Stimulated activated CD4-positive, alpha-beta T cell treated with anti-CD3 and anti-CD28 coated beads, Interleukin-12 subunit alpha, Interleukin-12 subunit beta, amount 100 ng/mL, for 4 hours (primary cell): Measurements from ENCODE around the gene CMTM3.
"Not testable (repeated sequence)": the region's sequence is repeated elsewhere in the genome, so short reads cannot be mapped to it uniquely, and the experiment has no call there.

Source experiments
- DNase-seq: peaks from one replicate; pipeline ENCODE4 v3.0.0-alpha.2; 2020

Gene CMTM3

DNA sequence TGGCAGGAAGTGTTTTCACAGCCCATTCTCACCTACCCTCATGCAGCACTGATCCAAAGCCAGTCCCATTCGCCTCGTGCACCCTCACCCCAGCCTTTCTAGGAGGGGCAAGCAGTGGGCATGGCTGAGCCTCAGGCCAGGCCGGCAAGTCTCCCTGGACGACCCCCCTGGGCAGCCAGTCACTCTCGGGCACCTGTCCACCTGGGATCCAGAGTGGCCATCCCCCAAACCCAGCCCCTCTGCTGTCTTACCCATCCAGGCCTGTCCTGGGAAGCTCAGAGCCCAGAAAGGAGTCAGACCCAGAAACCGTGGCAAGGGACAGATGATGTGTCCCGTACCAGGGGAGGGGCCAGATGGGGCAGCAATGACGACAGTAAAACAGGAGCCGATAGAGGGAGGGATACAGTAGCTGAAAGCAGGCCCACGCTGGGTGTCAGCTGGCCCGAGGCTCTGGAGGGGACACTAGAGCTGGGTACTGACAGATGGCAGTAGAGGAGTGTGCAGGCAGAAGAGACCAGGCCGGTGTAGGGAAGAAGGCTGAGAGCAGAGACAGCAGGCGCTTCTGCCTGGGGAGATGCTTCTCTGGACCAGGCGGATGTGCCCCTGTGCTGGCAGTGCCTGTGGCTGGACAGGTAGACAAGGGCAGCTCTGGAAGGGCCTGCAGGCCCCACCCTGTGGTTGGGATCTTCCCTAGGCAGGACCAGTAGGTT is 5.8 kb downstream of the CMTM3 start:
- DNase-seq, result no peak

DNA sequence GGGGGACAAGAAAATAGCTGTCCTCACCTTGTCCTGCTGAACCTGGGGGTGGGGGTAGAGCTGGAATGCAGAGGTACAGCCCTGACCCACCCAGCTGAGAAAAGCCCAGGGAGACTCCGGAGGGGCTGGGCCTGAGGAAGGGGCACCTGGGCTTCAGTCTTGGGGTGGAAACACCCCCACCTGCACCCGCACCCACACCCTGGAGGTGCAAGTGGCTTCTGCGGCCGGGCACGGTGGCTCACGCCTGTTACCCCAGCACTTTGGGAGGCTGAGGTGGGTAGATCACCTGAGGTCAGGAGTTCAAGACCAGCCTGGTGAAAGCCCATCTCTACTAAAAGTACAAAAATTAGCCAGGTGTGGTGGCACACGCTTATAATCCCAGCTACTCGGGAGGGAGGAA is 7.4 kb downstream of the CMTM3 start:
- not testable (repeated sequence) for DNase-seq

DNA sequence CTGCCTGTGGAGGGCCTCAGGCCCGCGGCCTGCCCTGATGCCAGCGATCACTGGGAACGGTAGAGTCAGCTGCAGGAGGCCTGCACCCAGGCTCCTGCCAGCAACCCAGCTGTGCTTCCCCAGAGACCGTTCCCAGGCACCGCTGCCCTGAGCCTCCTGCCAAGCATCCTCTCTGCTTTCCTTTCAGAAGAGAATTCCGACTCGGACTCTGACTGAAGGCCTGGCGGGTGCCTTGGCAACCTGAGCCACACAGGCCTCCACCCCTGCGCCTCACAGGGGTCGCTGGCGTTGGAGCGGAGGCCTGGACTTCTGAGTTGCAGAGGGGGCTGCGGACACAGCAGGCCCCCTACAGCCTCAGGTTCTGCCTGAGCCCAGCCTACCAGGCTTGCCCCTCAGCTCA is 7.9 kb downstream of the CMTM3 start:
- DNase-seq, result no peak

DNA sequence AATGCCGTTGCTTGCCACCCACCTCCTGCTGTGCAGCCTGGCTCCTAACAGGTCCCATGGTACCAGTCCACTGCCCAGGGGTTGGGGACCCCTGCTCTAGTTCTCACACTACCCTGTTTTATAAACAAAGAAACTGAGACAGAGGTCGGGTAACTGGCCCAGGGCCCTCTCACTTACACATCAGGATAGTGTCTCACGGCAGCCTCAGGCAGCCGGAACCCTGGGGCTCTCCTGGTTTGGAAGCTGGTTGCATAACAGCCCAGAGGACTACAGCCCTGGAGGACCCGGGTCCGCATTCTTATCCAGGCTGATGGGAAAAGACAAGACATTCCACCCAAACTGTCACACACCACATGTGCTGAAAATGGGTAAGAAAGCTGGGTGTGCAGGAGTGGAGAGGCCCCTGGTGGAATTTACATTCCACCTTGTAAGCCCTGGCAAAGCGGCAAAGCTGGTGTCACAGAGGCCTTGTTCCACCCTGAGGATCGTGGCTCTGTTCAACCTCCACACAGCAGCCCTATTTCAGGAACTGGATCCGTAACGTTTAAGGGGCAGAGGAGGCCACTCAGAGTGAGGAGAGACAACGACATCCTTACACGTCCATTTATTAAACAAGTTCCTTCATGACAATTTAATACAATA is 9.8 kb downstream of the CMTM3 start:
- no peak for DNase-seq

DNA sequence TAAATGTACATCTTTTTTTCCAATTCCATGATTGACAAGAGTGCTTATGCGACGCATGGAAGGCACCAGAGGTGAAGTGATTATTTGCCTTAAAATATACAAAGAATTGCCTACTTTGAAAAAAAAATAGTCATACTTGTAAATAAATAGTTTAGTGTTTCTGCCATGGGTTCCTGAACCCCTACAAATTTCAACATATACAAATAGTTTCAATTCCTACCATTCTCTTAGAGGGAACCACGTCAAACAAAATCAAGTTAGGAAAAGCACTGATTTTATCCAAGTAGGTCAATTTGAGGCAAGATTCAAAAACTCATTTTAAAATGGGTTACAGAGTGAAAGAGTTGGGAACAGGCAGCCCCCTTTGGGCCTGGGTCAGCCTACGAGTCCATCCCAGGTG is 11.7 kb downstream of the CMTM3 start:
- DNase-seq, result no peak

DNA sequence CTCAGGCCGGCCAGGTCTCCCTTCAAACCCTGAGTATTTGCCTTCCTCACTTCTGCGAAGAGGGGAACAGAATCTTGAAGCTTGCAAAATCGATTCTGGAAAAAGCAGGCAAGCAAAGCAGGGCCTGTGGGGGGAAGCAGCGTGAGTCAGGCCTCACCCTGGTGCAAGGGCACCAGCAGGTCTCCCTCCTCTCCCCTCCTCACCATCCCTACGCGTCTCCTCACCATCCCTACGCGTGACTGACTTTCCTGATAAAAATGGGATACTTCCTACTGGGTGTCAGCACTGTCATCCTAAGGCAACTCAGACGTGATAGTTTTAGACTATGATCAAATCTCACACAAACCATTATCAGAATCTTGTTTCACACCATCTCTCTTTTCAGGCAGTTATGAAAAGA is 12.1 kb downstream of the CMTM3 start:
- no peak for DNase-seq

DNA sequence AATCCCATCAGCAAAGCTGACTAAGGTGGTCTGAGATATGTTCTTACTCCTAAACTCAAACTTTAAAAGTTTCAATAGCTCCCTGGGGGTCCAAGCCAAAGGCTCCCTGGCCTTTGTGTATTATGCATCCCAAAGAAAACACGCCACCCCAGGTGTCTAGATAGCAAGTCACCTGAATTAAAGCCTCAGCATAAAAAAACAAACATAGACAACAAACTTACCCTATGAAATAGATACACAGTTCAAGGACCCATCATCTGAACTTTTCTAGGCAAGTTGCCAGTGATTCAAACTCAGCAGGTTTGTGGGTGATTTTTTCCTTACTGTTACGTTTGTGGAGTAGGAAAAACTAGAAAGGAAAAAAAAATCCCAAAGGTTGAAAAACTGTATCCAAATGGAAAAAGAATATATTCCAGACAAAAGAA is 12.5 kb downstream of the CMTM3 start:
- no peak for DNase-seq

DNA sequence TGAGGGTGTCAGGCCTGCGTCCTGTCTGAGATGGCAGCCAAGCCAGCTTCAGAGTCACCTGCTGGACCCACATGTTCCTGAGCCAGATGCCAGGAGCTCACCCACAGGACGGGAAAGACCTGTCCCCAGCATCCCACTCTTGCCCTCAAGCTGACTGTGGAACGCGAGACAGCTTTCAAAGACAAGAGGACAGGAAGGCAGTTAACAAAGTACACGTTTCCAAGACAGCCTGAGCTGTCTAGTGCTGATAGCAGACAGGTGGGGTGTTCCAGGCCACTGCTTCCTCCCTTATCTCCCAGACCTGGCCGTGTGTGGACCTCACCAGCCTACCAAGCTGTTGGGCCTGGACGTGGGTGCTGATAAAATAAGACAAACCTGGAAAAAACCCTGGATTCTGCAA is 13.2 kb downstream of the CMTM3 start:
- DNase-seq, result no peak

DNA sequence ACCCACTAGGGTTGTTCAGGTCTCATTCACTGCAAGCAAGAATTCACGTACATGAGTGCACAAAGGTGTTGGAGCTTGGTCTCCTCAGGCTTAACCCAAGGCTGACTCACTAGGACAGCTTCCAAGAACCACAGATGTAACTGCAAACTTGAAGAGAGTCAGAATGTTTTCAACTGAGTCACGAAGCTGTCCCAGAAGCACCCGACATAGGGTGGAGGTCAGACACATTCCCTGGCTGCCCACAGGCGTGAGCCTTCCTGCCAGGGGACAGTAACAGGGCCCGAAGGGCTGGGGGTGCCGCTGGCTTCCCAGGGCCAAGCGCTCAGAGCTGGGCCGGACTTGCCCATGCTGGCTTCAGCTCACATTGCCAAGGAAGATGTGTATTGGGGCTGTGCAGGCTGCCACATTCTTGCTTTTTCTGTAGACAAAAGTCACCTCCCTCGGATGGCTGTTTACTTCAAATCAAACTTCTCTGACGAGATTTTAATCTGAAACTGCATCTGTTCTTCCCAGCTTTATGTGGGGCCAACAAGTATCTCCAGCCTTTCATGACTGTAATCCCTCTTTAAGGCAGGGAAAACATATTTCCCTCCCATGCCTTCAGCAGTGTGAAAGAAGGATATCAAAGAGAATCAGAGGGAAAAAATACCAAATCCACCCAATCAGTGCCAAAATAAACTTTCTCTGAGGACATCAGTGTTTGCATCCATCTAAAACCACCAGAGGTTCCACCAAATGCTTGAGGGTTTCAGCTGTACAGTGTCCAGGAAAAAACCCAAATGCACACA is 14.3 kb downstream of the CMTM3 start:
- DNase-seq, result no peak

DNA sequence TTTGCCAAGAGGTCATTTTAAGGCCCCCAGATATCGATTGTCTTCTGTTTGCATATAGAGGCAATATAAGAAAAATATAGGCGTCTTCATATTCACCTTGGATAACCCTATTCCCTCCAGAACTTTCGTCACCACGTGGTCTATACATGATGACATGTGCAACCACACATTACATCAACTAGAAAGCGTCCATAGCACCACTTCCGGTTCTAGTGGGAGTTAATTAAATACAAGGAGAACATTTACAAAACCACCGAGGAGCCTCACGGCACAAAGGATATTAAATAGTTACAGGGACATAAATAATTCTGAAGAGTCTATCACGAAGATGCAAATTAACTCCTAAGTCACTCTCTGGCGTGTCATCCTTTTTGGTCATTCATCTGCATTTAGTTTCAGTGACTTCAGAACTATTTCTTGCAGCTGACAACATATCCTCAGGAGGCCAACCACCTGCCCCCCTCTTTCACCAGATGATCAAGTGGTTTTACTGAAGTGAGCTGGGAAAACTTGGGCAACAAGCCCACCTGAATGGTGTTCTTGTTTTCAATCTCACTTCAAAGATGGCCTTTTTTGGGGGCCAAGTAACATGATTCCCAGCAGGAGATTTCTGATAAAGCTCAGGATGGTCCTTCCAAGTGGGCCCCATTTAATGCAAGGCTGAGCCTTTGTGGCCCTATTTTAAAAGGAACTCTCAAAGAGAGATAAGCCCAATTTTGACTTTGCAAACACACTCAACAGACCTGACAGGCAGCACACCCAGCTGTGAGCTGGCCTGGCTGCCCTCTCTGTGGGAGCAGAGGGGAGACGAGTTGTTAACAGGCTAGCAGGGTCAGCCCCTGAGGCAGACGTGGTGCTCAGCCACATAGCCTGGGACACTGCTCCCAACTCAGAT is 15.3 kb downstream of the CMTM3 start:
- no peak for DNase-seq

DNA sequence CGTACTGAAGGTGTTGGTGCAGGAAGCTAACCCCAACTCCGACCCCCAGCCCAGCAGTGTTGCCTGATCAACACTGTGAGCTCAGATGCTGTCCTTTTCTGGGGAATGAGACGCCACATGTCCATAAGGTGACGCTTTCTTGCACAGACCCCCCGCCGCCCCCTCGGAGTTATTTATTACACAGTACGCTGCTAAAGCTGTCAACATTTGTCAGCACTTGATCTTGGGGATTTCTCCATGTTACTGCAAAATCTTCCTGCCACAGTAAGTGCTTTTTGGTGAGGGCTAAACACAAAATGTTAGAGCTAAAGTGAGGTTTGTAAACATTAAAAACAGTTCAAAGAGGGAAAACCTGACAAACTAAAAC is 15.9 kb downstream of the CMTM3 start:
- DNase-seq, result no peak

DNA sequence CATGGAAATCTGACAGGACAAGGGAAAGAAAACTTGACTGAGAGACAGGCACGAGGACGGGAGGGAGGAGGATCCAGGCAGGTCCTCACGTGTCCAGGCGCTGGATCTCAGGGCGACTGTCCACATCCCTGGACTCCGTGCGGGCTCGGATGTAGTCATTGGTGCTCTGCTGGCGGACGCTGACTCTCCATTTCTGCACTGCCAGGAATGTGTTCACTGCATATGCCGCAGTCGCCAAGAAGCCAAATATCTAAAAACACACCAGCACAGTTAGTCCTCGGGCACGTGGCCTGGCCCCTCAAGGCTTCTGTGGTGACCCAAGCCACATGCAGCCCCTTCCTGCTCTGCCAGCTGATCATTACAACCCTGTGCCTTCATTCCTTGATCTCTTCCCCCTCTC is 17.5 kb downstream of the CMTM3 start:
- DNase-seq, result no peak

DNA sequence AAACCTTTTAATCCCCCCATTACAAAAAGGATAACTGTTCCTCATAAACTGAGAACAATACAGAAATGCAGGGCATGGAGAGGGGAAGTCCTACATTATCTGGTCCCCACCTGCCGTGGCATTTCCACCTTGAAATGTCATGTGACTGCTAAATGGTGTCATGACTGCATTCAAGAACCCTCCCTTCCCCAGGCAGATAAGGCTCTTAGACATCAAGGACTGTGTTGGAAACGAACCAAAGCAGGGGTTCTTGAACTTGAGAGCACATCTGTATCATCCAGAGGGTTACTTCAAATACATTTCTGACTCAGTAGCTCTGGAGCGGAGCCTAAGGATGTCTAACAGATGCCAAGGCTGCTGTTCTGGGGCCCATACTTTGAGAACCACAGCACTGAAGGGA is 18.4 kb downstream of the CMTM3 start:
- DNase-seq, result no peak

DNA sequence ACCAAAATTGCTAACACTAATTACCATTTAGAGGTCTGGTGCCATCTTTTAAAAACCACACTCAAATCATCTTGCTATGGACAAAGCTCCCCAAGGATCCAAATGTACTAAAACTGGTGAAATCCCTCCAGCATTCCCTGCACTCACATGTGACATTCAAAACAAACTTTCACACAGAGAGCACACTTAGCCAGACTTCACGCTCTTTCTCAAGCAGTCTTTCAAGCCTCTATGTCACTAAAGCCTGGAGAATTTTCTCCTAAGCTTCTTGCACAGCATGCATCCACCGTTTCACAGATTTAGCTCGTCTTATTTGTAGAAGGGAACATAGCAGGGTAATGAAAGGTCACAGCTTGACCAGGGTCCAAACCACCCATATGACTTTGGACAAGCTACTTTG is 19.3 kb downstream of the CMTM3 start:
- no peak for DNase-seq

DNA sequence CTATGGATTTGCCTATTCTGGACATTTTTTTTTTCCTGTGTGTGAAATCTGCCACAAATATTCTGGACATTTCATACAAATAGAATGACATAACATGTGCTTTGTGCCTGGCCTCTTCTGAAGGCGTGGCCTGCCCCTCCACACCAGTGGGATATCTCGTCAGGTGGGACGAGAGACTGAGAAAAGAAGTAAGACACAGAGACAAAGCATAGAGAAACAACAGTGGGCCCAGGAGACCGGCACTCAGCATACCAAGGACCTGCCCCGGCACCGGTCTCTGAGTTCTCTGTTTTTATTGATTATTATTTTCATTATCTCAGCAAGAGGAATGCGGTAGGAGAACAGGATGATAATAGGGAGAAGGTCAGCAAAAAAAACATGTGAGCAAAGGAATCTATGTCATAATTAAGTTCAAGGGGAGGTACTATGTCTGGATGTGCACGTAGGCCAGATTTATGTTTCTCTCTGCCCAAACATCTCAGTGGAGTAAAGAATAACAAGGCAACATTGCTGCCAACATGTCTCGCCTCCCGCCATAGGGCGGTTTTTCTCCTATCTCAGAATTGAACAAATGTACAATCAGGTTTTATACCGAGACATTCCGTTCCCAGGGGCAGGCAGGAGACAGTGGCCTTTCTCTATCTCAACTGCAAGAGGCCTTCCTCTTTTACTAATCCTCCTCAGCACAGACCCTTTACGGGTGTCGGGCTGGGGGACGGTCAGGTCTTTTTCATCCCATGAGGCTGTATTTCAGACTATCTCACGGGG is 23.3 kb downstream of the CMTM3 start:
- DNase-seq, result not testable (repeated sequence)

DNA sequence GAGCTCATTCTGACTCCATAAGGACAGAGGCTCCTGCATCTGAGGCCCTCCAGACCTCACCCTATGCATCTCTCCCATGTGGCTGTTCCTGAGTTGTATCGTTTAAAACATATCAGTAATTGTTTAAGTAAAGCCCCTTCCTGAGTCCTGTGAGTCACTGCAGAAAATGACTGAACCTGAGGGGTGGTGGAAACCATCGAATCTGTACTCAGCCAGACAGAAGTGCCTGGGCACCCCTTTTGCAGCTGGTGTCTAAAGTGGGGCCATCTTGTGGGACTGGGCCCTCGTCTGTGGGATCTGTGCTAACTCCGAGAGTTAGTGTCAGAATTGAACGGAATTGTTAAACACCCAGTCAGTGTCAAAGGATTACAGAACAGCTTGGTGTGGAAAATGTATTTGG is 25.4 kb downstream of the CMTM3 start:
- no peak for DNase-seq

DNA sequence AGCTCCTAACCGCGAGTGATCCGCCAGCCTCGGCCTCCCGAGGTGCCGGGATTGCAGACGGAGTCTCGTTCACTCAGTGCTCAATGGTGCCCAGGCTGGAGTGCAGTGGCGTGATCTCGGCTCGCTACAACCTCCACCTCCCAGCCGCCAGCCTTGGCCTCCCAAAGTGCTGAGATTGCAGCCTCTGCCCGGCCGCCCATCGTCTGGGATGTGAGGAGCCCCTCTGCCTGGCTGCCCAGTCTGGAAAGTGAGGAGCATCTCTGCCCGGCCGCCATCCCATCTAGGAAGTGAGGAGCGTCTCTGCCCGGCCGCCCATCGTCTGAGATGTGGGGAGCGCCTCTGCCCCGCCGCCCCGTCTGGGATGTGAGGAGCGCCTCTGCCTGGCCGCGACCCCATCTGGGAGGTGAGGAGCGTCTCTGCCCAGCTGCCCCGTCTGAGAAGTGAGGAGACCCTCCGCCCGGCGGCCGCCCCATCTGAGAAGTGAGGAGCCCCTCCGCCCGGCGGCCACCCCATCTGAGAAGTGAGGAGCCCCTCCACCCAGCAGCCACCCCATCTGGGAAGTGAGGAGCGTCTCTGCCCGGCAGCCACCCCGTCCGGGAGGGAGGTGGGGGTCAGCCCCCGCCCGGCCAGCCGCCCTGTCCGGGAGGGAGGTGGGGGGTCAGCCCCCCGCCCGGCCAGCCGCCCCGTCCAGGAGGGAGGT is 26.2 kb downstream of the CMTM3 start:
- DNase-seq, result not testable (repeated sequence)

DNA sequence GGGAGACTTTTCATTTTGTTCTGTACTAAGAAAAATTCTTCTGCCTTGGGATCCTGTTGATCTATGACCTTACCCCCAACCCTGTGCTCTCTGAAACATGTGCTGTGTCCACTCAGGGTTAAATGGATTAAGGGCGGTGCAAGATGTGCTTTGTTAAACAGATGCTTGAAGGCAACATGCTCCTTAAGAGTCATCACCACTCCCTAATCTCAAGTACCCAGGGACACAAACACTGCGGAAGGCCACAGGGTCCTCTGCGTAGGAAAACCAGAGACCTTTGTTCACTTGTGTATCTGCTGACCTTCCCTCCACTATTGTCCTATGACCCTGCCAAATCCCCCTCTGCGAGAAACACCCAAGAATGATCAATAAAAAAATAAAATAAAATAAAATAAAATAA is 27.1 kb downstream of the CMTM3 start:
- DNase-seq, result not testable (repeated sequence)

DNA sequence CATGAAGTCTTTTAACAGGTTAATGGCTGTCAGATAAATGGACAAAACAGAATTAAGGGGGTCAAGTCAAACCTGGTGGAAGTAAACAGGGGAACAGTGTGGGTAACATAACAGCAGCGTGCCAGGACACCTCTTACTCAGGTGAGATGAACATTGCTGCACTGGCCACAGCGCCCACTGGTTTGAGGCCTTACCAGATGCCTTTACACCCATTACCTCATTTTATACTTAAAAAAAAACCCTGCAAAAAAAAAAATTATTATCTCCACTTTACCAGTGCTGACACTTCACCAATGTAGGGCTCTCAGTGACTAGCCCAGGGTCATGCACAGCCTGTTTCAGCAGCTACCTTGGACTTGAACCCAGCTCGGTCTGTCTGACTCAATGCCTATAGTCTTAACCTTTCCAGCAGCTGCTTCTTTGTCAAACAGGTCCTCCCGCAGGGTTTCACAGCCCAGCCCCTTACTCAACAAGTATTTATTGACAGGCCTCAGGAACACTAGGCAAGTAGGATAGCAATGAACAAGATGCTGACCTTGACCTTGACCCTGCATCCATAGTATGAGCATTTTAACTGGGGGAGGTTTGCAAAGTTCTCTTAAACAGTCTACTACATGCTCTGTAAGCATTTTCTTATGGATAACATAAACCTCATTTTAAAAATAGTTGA is 30.2 kb downstream of the CMTM3 start:
- no peak for DNase-seq

DNA sequence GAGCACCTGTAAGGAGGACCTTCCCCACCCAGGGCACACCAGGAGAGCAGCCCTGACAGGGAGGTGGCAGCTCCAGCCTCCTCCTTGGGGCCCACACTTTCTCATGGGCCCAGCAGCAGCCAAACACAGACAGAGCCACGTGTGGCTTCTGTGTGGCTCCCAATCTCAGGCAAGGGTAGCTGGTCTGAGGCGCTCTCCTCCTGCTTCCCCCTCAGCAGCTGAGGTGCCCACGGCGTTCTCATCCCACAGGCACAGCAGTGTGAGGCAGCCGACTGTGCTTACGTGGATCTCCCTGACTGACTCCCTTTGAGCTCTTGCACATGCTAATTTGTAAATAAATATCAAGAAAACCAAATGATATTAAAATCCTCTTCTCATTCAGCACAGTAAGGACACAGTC is 30.9 kb downstream of the CMTM3 start:
- DNase-seq, result no peak

DNA sequence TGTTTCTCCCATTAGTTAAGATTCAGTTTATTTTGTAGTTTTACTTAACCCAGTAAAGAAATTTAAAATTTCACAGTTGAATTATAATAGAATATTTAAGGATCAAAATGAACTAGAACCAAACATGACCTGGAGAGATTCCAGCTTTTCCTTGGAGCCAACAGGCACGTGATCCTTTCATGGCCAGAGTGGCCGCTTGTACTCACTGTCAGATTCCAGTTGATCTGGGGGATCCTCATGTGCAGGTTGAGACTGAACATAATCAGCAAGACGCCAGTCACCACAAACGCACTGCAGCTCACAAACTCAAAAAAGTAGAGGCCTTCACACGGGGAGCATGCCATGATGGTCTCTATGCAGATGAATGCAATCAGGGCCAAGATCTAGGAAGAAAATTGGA is 31.7 kb downstream of the CMTM3 start:
- no peak for DNase-seq
